Activated CD4-positive, alpha-beta T cell treated with anti-CD3 and anti-CD28 coated beads, Interleukin-2, Interleukin-6, amounts not matched to agents 100 ng/mL and 50 ng/mL, durations not matched to agents 16 hours and 8 hours (primary cell): ENCODE results near the gene SLC7A6OS.

Experiments
- DNase-seq: peaks from one replicate; pipeline ENCODE4 v3.0.0-alpha.2; 2020

The SLC7A6OS gene

DNA sequence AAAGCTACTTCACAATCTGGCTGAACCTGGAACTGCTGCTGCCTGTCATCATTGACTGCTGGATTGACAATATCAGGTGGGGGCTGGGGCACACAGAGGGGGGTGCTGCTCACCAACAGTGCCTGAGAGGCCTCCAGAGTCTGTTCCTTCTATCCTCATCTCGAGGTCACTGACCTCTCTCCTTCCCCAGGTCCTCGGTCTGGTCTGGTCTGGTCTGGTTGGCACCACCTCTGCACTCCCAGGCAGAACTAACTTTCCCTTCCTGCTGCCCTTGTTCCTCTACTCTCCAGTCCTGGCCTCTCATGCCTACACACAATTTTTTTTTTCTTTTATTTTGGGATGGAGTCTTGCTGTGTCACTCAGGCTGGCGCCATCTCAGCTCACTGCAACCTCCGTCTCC, 61.4 kb downstream of the SLC7A6OS start:
- DNase-seq, result no peak
